HG03196 (cell line): ENCODE measurements around the gene SORCS2.

ENCODE experiments used
- ATAC-seq: cut with Tn5 transposase; IDR thresholded peaks from one replicate; pipeline ENCODE4 v1.9.1; 2021; ENCODE audit not compliant: unreplicated experiment

The SORCS2 gene

DNA sequence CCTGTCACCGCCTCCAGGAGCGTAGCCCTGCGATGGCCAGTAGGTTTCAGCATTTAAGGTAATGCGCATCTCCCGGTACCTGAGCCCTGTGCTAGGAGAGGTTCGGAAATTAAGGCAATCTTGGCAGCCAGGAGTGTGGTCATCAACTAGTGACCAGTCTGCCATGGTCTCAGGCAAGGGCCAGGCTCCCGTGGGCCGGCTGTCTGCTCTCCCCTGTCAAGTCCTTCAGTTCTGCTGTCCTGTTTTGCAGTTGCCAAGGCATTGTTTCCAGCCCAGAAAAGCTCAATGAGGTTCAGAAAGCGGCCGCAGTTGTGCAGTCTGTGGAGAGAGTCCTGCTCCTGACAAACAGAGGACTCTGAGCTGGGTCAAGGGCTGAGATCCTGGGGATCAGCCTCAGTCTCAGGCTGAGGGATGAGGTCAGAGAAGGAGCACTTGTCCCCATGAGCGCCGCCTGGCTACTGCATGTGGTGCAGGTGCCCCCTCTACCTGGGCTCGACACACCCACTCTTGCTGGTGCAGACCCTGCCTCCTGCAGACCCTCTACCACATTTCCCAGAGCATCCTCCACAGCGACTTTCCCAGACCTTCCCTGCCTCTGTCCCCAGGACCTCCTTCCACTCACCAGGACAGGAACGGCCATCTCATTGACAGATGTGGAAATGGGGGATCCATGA is 295.8 kb downstream of the SORCS2 start:
- ATAC-seq, result no peak

DNA sequence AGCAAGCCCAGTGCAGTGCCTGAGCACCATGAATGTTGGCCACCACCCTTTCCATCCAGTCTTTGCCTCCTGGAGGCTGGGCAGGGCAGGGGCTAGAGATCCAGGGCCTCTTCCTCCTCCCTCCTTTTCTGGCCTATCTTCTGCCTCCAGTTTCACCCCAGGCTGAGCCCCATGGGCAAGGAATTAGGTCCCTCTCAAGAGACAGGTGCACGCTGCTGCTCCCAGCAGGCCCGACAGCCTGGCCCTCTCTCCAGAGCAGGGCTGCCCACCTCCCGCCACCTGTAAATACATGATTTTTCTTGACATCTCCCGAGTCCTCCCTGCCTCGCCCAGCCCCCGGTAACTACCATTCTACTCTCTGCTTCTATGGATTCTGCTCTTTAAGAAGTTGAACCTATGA is 299.6 kb downstream of the SORCS2 start:
- ATAC-seq, result no peak

GRCh38 chr4:7498446-7499200 is 306.3 kb downstream of the SORCS2 start:
- ATAC-seq, result no peak

- no peak for ATAC-seq
Observed at GRCh38 chr4:7499661-7500060, 307.3 kb downstream of the SORCS2 start.

DNA sequence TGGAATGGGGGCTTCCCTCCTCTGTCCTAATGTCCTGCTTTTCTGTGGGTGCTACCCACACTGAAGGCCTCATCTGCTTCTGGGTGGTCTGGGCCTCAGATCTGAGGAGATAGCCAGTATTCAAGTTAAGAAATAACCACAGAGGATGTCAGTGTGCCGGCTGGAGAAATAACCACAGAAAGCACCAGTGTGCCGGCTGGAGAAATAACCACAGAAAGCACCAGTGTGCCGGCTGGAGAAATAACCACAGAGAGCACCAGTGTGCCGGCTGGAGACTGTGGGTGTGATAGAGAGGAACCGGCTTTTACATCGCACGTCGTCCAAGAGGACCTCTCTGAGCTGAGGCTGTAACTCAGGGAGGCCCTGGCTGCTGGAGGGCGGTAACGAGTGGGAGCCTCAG is 308.1 kb downstream of the SORCS2 start:
- no peak for ATAC-seq

GRCh38 chr4:7501314-7501713 is 309.0 kb downstream of the SORCS2 start:
- no peak for ATAC-seq

- no peak for ATAC-seq
Observed at GRCh38 chr4:7501873-7502272, 309.5 kb downstream of the SORCS2 start.

GRCh38 chr4:7503559-7504249 is 311.4 kb downstream of the SORCS2 start:
- ATAC-seq, result no peak

DNA sequence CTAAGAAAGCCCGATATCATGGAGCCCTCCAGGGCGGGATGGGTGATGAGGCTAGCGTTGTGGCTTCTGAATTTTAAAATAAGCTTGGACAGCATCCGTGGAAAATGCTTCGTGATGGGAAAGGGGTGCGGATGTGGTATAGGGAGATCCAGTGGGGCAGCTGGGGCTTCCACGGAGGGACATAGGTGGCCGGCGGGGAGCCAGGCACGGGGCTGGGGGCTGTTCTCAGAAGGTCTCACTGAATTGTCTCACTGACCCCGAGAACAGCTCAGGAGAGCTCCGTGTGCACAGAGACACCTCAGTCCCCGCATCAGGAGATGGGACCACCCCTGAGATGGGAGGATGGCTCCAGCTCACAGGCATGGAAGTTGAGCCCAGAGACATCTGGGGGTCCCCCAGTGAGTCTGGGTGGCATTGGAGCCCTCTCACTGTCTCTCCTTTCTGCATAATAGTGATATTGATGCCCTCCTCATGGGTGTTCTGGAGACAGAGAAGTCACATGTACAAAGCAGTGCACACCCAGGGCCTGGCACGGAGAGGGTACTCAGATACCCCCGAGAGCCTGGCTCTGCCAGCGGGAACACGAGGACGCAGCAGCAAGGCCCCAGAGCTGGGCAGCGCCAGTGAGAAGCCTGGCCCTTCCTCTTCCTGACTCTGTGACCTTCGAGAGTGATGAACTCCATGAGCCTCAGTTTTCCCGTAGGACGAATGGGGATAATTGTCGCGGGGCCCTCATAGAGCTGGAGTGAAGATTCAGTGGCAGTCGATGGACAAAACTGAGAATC is 313.0 kb downstream of the SORCS2 start:
- ATAC-seq, result no peak

- no peak for ATAC-seq
Observed at GRCh38 chr4:7506119-7506518, 313.8 kb downstream of the SORCS2 start.

DNA sequence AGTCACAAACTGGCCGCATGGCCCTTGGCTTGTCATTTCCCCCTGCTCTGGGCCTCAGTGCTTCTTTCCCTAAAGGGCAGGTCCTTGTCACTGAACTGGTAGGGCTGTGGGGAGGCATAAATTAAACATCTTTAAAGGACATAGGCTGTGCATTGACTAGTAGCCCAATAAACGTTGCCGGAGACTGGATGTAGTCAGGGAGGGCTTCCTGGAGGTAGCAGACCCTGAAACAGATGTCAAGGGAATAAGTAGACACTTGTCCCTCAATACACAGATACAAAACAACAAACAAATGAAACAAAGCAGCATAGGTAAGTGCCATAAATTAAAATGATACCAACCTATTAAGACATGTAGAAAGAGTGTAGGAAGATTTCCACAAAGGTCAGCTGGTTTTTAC is 314.2 kb downstream of the SORCS2 start:
- ATAC-seq, result no peak

- no peak for ATAC-seq
Observed at GRCh38 chr4:7507381-7507780, 315.0 kb downstream of the SORCS2 start.

GRCh38 chr4:7510066-7510465 is 317.7 kb downstream of the SORCS2 start:
- ATAC-seq, result no peak

DNA sequence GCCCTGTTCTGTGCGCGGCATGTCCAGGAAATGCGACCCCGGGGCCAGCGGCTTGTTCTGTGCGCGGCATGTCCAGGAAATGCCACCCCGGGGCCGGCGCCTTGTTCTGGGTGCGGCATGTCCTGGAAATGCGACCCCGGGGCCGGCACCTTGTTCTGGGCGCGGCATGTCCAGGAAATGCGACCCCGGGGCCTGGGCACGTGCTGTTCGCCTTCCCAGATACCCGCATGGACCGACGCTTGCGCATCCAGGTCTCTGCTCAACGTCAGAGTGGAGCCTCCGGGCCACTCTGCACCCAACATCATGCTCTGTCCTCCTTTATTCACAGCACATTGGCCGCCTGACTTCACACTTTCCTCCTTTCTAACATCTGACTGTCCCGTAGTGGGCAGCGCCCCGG is 318.2 kb downstream of the SORCS2 start:
- no peak for ATAC-seq

GRCh38 chr4:7511525-7511924 is 319.2 kb downstream of the SORCS2 start:
- no peak for ATAC-seq

DNA sequence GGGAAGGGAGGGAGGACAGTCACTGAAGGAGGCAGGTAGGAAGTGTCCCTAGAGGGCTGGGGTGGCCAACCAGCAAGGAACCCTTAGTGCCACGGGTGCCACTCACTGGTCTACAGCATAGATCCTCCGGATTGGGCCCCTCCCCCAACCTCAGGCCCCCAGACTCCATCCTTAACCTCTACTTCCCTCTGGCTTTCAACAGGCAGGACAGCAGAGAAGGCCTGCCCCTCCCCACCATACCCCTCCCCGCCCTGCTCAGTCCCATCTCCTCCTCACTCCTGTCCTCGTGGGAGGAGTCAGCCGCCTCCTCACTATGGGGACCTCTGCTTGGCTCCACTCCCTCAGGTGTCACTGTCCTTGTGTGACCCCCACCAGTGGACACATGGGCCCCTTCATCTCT is 320.1 kb downstream of the SORCS2 start:
- no peak for ATAC-seq

DNA sequence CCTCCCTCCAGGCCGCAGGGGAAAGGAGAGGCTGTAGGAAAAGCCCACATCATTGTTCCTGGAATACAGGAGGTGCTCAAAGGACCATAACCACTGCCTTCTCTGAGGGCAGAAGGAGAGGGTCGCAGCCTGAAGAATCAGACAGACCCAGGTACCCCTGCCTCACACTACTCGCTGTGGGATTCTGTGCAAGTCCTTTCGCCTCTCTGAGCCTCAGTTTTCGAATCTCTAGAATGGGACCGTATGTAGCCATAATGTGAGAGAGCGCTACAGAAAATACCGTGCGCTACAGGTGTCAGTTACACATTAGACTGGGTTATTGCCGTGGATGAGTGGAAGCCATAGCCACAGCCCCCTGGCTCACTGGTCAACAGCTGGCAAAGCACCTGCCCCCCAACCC is 320.6 kb downstream of the SORCS2 start:
- no peak for ATAC-seq

- no peak for ATAC-seq
Observed at GRCh38 chr4:7513671-7514070, 321.3 kb downstream of the SORCS2 start.

DNA sequence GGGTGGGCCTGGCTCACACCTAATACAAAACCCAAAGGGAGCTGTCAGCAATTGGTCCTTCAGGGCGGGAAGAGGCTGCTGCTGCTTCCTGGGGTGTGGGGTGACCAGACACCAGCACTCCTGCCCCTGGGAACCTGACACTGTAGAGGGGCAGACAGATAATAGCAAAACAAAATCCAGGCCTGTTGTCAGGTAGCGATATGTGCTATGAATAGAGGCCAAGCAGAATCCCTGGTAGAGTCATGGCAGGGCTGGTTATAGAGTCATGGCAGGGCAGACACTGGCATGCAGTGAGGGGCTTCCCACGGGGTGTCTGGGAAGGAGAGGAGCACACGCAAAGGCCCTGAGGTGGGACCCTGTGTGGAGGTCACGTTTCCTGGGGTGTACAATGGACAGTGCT is 321.9 kb downstream of the SORCS2 start:
- ATAC-seq, result no peak

DNA sequence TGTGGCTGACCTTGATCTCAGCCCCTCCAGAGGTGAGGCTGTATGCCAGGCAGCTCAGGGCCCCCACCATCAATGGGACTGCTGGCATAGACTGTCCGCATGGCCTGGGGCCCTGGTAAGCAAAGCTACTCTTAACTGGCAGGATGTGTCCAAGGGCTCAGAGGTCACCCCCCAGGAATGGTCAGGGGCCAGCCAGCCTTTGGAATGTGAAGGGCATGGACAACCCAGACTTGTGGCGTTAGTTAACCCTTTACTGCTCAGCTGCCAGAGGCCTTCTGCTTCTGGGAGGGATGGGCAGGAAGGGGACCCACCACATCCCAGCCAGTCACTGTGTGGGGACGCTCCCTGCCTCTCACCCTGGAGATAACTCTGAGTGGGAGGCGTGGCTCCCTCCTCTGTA is 322.5 kb downstream of the SORCS2 start:
- ATAC-seq, result no peak

GRCh38 chr4:7515390-7515902 is 323.1 kb downstream of the SORCS2 start:
- ATAC-seq, result no peak
